ENCODE results near the gene MTAP. TPM values are rescaled to one million over a fixed set of nuclear protein-coding genes. Genes with fewer than 3 reads are reported as not detected.
A peak's percentile ranks its signal among the peaks of the same experiment; 100 is the strongest.
"Not testable (repeated sequence)": the region's sequence is repeated elsewhere in the genome, so short reads cannot be mapped to it uniquely, and the experiment has no call there.

The MTAP gene
- total and polyA plus RNA-seq, 11 donors, result 5.4 to 27.3 (median 18.1) TPM

- intact Hi-C loops (cut with DNase I), result no loop called here
- WGBS, 4 donors, result 79 to 100% (median 87%) methylated on average over 2 of the region's 2 CpGs
- H3K4me1 ChIP-seq, result no peaks in the 10 kb centered on the region
- ATAC-seq (no peak), DNase-seq (no peak)
- H3K27ac ChIP-seq, result no peak overlapping the region
- H3K4me3 ChIP-seq, result no peak overlapping the region
- TF ChIP-seq CTCF (IDR thresholded peaks at IDR 0.05), result no peak
- no peaks in the 10 kb centered on the region for H3K36me3 ChIP-seq
- peaks cover 0 to 14% (median 0%) of the 10 kb centered on the region in 12 donors for H3K9me3 ChIP-seq
- H3K27me3 ChIP-seq, result peaks cover 0 to 33% (median 17%) of the 10 kb centered on the region in 9 donors
These were observed 156.4 kb downstream of the MTAP start for GRCh38 chr9:21958833-21959232.

- H3K4me3 ChIP-seq; intact Hi-C loops (cut with DNase I): not testable (repeated sequence)
These were observed 156.8 kb downstream of the MTAP start for GRCh38 chr9:21959268-21959667.

GRCh38 chr9:21961569-21961968 lies 159.1 kb downstream of the MTAP start:
- TF ChIP-seq CTCF (IDR thresholded peaks at IDR 0.05) (no peak), POLR2A (IDR thresholded peaks at IDR 0.05) (no peak)
- ATAC-seq (no peak), DNase-seq (no peak)
- Histone ChIP-seq H3K36me3 (no peaks in the 10 kb centered on the region), H3K27me3 (peaks cover 18 to 61% (median 42%) of the 10 kb centered on the region in 9 donors), H3K27ac (no peak overlapping the region), H3K9me3 (peaks cover 0 to 14% (median 0%) of the 10 kb centered on the region in 12 donors), H3K4me1 (peaks cover 0 to 14% (median 9%) of the 10 kb centered on the region in 12 donors), H3K4me3 (no peak overlapping the region)
- WGBS, 4 donors, result 93 to 99% (median 93%) methylated on average over 2 of the region's 2 CpGs
- intact Hi-C loops (cut with DNase I), result no loop called here

More at GRCh38 chr9:21959268-21959667, 156.8 kb downstream of the MTAP start:
- ATAC-seq, H3K27ac ChIP-seq, H3K36me3 ChIP-seq, H3K4me1 ChIP-seq, DNase-seq: not testable (repeated sequence)
- Histone ChIP-seq H3K9me3 (peaks cover 0 to 14% (median 0%) of the 10 kb centered on the region in 12 donors), H3K27me3 (peaks cover 0 to 38% (median 20%) of the 10 kb centered on the region in 9 donors)
- WGBS, 4 donors, result 89 to 97% (median 95%) methylated on average over 6 to 33 of the region's 33 CpGs

GRCh38 chr9:21964925-21965385 lies 162.5 kb downstream of the MTAP start:
- H3K9me3 ChIP-seq, result peaks cover 0 to 14% (median 0%) of the 10 kb centered on the region in 12 donors
- ATAC-seq (peak in 3 of 4 donors; percentile 22 to 46 (median 46)), DNase-seq (no peak)
- H3K4me3 ChIP-seq, result peak overlapping the region in 10 of 12 donors; percentile 5 to 52 (median 15)
- H3K4me1 ChIP-seq, result peaks cover 0 to 26% (median 10%) of the 10 kb centered on the region in 12 donors
- TF ChIP-seq POLR2A (IDR thresholded peaks at IDR 0.05) (no peak), CTCF (IDR thresholded peaks at IDR 0.05) (no peak)
- WGBS, 4 donors, result 1 to 2% (median 2%) methylated on average over 24 to 29 of the region's 29 CpGs
- H3K27me3 ChIP-seq, result peaks cover 50 to 90% (median 75%) of the 10 kb centered on the region in 9 donors
- H3K36me3 ChIP-seq, result no peaks in the 10 kb centered on the region
- no peak overlapping the region for H3K27ac ChIP-seq
- intact Hi-C loops (cut with DNase I), result loop anchor here in 1 of 10 donors (5.0 kb wide), 1 partner anchor 42 kb away; the partner anchor contains the start of gene CDKN2B
